GM18505 (cell line): ENCODE data around the gene PUSL1.

Experiments
- ATAC-seq: cut with Tn5 transposase; IDR thresholded peaks from one replicate; pipeline ENCODE4 v1.9.1; 2021; ENCODE audit not compliant: unreplicated experiment
- POLR2A ChIP-seq: IDR thresholded peaks from 4 replicates; pipeline ENCODE4 v1.6.1; 2011; ENCODE audit warnings: borderline replicate concordance; ENCODE audit not compliant: insufficient read depth, insufficient read length; ENCODE audit errors: extremely low read depth

PUSL1 gene

DNA sequence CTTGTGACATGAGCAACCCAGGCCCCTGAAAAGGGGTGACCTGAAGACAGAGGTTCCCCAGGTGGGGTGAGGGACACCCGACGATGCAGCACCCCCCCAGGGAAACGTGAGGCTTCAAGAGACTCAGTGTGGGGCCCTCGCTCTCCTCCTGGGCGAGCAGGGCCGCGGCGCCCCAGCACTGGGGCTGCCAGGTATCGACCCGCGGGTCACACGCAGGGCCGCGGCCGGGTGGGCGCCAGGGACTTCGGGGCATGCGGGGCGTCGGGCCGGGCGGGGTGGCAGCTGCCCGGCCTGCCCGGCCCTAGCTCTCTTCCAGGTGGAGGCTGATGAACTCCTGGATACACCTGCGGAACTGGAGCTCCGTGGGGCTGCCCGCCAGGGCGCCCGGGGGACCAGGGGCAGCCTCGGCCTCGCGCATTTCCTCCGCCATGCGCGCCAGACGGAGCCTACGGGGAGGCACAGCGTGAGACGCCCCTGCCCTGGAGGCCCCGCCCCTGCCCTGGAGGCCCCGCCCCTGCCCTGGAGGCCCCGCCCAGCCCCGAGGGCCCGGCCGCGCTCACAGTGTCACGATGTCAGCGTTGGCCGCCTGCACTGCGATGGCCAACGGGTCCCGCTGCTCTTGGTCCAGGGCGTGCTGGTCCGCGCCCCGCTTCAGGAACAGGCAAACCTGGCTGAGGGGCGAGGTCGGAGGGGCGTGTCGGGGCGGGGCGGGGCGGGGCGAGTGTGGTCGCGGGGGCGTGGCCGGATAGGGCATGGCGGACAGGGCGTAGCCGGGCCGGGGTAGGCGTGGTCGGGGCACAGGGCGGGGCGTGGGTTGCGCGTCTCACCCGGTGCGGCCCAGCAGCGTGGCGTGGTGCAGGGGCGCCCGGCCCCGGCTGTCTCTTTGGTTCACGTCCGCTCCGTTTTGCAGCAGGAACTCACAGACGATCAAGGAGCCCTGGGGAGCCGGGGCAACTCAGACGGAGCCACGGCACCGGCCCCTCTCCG lies 14.8 kb upstream of the PUSL1 start:
- no peak for ATAC-seq
- no peak for TF ChIP-seq POLR2A

DNA sequence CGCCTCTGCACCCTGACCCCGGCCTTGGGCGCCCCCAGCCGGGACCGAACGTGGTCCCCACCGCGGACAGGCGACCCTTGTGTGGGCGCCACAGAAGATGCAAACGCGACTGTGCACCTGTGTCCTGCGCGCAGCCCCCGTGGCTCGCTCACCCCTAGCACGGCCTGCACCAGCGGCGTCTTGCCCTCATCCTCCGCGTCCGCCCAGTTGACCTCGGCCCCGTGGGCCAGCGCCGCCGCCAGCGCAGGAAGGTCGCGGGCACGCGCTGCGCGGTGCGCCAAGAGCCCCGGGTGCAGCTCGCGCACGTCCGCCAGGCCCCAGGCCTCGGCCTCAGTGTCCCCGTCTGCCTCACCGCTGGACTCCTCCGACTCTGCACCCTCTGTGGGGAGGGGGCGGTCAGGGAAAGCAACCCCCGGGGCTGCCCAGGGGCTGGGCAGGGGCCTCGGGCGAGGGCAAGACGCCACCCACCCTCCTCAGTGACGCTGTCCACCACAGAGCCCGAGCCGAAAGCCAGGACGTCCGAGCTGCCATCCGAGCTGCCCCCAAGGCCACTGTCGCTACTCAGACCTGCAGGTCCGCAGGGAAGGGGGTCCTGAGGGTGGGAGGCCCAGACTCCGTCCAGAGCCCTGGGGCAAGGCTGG lies 14.0 kb upstream of the PUSL1 start:
- no peak for ATAC-seq
- no peak for TF ChIP-seq POLR2A

DNA sequence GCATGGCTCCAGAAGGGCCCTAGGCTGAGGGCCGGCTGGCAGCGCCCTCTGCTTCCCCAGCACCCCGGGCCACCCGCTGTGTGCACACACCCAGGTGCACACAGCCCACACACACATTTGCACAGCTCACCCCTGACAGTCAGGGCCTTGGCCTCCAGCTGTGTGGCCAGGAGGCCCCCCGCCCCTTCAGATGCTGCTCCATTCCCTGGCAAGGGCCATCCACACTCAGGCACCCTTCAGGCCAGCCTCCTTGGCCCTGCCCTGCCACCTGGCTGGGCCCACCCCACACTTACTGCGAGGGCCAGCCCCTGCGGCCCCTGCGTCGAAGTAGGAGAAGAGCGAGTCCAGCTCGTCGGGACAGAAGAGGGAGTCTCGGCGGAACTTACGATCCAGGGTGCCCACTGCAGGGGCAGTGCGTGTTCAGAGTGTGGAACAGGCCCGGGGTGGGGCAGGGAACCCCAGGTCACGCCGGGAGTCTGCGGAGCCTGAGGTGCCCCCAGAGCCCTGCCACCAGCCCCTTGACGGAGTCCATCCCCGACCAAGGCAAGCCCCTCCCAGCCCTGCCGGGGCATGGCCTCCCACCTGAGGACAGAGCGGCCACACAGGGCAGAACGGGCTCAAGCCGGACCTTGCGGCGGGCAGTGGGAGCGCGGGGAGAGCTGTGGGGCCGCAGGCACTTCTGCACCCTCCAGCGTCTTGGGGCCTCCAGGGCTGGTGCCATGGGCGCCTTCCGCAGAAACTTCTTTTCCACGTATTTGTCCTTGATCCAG lies 13.1 kb upstream of the PUSL1 start:
- TF ChIP-seq POLR2A, result no peak
- ATAC-seq, result no peak

DNA sequence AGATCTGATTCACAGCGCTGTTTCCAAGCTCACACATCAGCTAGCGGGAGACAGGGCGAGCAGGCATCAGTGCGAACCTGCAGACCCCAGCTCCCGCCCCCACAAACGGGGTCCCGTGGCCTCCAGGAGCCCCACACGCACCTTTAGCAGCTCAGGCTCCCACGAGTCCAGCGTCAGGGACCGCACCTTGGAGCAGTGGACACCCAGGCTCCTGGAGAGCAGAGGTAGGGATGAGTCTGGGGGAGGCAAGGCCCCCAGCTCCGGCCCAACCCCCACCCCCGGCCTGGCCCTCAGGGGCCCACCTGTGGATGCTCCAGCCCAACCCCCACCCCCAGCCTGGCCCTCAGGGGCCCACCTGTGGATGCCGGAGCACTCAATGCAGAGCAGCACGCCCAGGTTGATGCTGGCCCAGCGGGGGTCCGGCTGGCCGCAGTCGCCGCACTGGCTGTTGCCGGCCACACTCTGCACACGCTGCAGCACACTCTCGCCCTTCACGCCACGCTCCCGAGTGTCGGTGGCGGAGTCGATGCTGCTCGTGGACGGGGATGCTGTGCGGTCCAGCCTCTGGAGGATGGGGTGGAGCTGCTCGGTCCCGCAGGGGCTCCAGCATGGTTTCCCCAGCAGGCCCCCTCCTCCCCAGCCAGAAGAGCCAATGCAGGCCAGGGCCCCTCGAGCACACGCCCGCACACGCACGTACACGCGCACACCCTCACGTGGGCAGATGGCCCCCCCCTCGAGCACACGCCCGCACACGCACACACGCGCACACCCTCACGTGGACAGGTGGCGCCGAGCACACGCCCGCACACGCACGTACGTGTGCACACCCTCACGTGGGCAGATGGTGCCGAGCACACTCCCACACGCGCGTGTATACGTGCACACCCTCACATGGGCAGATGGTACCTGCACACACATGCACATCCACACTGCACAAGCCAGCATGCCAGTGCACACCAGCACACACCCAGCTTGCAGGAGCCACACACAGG lies 12.0 kb upstream of the PUSL1 start:
- no peak for TF ChIP-seq POLR2A
- ATAC-seq, result no peak

DNA sequence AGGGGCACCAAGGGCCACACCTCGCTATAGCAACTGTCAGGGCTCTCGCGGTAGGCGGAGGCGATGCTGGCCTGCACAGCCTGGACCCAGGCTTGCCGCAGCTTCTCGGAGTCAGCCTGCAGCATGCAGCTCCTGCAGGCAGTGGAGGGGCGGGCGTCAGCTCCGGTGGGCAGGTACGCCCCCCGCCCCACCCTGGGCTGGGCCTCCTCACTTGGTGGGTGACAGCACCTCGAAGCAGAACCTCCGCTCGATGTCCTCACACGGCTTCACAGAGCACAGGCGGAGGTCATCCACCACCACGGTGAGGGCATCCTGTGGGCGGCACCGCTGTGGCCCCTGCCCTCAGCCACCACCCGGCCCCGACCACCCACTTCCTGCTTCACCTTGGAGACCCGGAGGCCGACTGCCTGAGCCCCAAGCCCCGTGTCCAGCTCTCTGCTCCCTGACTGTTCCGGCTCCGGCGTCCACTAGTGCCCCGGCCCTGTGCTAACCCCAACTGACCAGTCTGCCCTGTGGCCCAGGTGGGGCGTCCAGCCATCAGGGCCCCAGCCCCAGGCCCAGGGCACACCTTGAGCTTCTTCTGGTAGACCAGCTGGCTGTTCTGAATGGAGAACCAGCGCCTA lies 10.5 kb upstream of the PUSL1 start:
- no peak for TF ChIP-seq POLR2A
- ATAC-seq, result no peak

DNA sequence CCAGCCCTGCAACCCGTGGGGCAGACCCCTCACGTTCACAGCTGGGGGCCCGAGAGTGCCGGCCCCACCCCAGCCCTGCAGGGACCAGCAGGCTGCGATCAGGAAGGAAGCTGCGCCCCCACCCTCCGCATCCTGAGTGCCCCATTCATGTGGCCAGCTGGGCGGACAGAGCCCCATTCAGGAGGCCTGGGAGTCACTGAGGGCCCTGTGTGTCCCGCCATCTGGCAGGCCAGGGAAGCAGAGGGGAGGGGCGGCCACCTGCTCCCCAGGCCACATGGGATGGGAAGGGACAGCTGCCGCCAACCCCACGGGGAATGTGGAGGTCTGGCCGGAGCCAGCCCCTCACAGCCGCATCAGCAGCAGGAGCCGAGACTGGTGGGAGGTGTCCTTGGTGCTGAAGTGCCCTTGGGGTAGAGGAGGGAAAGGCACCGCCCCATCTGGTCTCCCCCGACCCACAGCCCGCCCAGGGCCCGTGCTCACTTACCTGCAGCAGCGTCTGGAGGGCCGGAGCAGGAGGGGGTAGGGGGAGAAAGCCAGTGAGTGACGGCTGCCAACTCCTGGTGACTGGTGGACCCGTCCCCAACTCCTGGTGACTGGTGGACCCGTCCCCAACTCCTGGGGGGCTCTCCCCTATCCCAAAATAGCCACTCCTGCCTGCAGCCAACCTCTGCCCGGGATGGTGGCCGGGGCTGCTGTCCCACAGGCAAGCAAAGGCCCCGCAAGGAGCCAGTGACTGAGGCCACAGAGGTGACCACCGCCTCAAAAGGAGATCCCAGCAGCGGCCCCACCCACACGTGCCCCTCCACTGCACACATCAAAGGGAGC lies 9.3 kb upstream of the PUSL1 start:
- no peak for ATAC-seq
- TF ChIP-seq POLR2A, result no peak

DNA sequence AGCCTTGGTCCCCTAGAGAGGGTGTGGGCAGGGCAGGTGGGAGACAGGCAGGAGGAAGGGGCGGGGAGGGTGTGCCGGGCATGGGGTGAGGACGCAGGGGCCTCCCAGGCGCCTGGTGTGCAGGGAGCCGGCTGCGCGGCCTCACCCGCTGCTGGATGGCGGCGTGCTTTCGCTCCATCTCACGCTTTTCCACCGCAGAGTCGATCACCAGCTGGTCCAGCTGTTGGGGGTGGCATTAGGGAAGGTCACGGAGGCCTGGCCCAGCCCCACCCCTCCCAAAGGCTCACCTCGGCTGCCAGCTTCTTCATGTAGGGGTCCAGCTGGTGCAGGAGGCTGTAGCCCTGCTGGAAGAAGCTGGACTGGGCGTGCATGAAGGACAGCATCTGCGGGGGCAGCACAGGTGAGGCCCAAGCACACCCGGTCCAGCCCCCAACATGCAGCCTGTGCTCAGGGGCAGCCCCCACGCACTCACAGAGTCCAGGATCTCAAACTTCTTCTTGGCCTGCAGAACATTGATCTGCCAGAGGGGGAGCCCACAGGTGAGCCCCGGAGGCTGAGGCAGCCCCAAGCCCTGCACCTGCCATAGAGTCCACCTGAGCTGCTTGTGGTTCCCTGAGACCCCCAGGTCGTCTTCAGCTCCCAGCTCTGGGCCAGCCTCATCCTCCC lies 8.6 kb upstream of the PUSL1 start:
- TF ChIP-seq POLR2A, result no peak
- no peak for ATAC-seq

DNA sequence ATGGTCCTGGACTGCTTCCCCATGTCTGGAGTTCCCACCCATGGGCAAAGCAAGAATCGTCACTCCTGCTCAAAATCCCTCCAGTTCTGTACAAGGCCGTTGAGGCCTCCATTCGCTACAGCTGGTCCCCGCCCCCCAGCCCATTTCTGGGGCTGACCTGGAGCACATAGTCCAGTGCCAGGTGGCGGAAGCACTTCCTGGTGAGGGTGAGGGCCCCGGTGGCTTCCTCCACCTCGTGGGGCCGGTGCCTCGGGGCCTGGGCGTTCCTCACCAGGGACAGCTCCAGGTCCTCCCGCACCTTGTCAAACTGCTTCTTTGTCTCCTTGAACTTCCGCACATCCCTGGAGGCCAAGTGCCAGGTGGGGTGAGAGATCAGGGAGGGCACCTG lies 8.1 kb upstream of the PUSL1 start:
- no peak for ATAC-seq
- TF ChIP-seq POLR2A, result no peak

DNA sequence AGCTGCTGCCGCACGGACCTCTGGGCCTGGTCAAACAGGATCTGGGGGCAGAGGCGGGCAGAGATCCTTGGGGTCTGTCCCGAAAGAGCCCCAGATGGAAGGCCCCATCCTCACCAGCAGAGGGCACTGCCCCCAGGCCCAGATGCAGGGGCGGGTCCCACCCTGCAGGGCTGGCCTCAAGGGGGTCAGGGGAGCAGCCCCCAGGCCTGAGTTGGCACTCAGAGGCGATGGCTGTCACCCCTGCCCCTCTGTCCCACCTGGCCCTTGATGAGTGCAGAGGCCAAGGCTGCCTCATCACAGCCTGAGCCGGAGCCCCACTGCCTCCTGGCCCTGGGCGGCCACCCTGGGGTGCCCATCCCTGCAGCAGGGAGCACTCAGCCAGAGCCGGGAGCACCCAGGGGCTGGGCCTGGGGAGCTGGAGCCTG lies 6.4 kb upstream of the PUSL1 start:
- no peak for TF ChIP-seq POLR2A
- no peak for ATAC-seq

DNA sequence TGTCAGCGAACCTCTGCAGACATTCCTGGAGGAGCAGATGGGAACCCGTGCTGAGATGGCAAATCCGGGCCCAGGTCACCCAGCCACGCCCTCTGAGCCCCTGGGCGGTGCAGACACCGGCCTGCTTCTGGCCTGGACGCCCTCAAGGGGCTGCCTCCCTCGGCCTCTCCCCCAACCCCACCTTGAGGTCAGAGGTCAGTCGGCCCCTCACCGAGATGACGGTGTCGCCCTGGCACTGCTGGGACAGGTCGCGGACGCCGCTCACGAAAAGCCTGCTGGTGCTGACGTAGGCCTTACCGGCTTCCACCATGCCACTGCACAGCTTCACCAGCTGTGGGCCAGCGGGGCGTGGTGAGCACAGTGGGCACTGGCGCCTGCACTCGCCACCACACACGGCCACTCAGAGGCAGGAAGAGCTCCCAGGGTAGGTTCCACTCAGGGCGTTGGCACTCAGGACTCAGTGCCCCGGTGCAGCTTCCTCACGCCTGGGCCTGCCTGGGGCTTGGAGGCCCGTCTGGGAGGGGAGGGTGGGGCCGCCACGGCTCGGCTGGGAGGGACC lies 5.4 kb upstream of the PUSL1 start:
- ATAC-seq, result no peak
- no peak for TF ChIP-seq POLR2A

DNA sequence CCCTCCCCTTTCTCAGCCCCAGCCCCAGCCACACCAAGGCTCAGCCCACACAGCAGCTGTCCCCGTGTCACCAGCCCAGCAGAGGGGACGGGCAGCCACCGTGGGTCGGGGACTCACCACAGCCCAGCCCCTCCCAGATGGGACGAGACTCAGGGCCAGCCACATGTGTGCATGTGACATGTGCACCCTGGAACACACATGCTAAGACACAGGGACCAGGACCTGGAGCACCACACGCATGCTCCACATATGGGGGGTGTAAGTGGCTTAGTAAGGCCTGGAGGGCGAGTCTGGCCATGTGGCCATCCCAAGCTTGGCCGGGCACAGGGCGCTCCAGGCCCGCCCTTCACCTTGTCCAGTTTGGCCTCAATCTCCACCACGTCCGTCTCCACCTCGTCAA lies 4.7 kb upstream of the PUSL1 start:
- no peak for TF ChIP-seq POLR2A
- no peak for ATAC-seq
